Measurements from ENCODE around the gene TBC1D8.
A peak's percentile ranks its signal among the peaks of the same experiment; 100 is the strongest.

Gene TBC1D8

GRCh38 chr2:101032084-101032776 lies 119.0 kb downstream of the TBC1D8 start:
- no peaks in the 10 kb centered on the region for H3K36me3 Mint-ChIP-seq (ENCODE audit: insufficient read depth)
- H3K4me1 Mint-ChIP-seq: no peaks in the 10 kb centered on the region
- H3K27me3 Mint-ChIP-seq: peaks cover 40% of the 10 kb centered on the region
- no peak for DNase-seq (ENCODE audit: low spot score in 2 of 2)
- H3K9me3 Mint-ChIP-seq: no peaks in the 10 kb centered on the region
- H3K4me3 Mint-ChIP-seq: no peak overlapping the region
- ATAC-seq (replicated peaks; ENCODE audit: extremely low read depth, poor library complexity, severe bottlenecking): no peak
- no peak overlapping the region for H3K27ac Mint-ChIP-seq (ENCODE audit: low read depth)

GRCh38 chr2:101030866-101031554 lies 120.2 kb downstream of the TBC1D8 start:
- no peak overlapping the region for H3K27ac Mint-ChIP-seq (ENCODE audit: low read depth)
- peak; percentile 36 for ATAC-seq (replicated peaks; ENCODE audit: extremely low read depth, poor library complexity, severe bottlenecking)
- H3K9me3 Mint-ChIP-seq: no peaks in the 10 kb centered on the region

GRCh38 chr2:101027852-101028251 lies 123.3 kb downstream of the TBC1D8 start:
- ATAC-seq (replicated peaks; ENCODE audit: extremely low read depth, poor library complexity, severe bottlenecking): no peak
- no peak overlapping the region for H3K27ac Mint-ChIP-seq (ENCODE audit: low read depth)

More at GRCh38 chr2:101030866-101031554, 120.2 kb downstream of the TBC1D8 start:
- DNase-seq (ENCODE audit: low spot score in 2 of 2): no peak
- Mint-ChIP-seq H3K36me3 (ENCODE audit: insufficient read depth) (no peaks in the 10 kb centered on the region), H3K4me1 (no peaks in the 10 kb centered on the region), H3K27me3 (peaks cover 38% of the 10 kb centered on the region), H3K4me3 (no peak overlapping the region)

GRCh38 chr2:101026923-101027469 lies 124.2 kb downstream of the TBC1D8 start:
- H3K36me3 Mint-ChIP-seq (ENCODE audit: insufficient read depth): peaks cover 2% of the 10 kb centered on the region
- H3K4me1 Mint-ChIP-seq: no peaks in the 10 kb centered on the region
- H3K9me3 Mint-ChIP-seq: no peaks in the 10 kb centered on the region
- H3K27me3 Mint-ChIP-seq: peaks cover 4% of the 10 kb centered on the region
- DNase-seq (ENCODE audit: low spot score in 2 of 2): no peak
- H3K4me3 Mint-ChIP-seq: no peak overlapping the region
- no peak overlapping the region for H3K27ac Mint-ChIP-seq (ENCODE audit: low read depth)
- no peak for ATAC-seq (replicated peaks; ENCODE audit: extremely low read depth, poor library complexity, severe bottlenecking)

More at GRCh38 chr2:101027852-101028251, 123.3 kb downstream of the TBC1D8 start:
- Mint-ChIP-seq H3K4me1 (no peaks in the 10 kb centered on the region), H3K9me3 (no peaks in the 10 kb centered on the region), H3K27me3 (peaks cover 12% of the 10 kb centered on the region), H3K36me3 (ENCODE audit: insufficient read depth) (peaks cover 2% of the 10 kb centered on the region), H3K4me3 (no peak overlapping the region)
- no peak for DNase-seq (ENCODE audit: low spot score in 2 of 2)

GRCh38 chr2:101026253-101026701 lies 124.9 kb downstream of the TBC1D8 start:
- no peak overlapping the region for H3K27ac Mint-ChIP-seq (ENCODE audit: low read depth)
- peaks cover 2% of the 10 kb centered on the region for H3K36me3 Mint-ChIP-seq (ENCODE audit: insufficient read depth)
- no peaks in the 10 kb centered on the region for H3K4me1 Mint-ChIP-seq
- DNase-seq (ENCODE audit: low spot score in 2 of 2): no peak
- H3K9me3 Mint-ChIP-seq: no peaks in the 10 kb centered on the region
- no peak overlapping the region for H3K4me3 Mint-ChIP-seq
- ATAC-seq (replicated peaks; ENCODE audit: extremely low read depth, poor library complexity, severe bottlenecking): no peak
- no peaks in the 10 kb centered on the region for H3K27me3 Mint-ChIP-seq

- no peak overlapping the region for H3K27ac Mint-ChIP-seq (ENCODE audit: low read depth)
- H3K36me3 Mint-ChIP-seq (ENCODE audit: insufficient read depth): peaks cover 4% of the 10 kb centered on the region
- no peaks in the 10 kb centered on the region for H3K4me1 Mint-ChIP-seq
- no peaks in the 10 kb centered on the region for H3K9me3 Mint-ChIP-seq
- no peak for DNase-seq (ENCODE audit: low spot score in 2 of 2)
- no peak overlapping the region for H3K4me3 Mint-ChIP-seq
- no peak for ATAC-seq (replicated peaks; ENCODE audit: extremely low read depth, poor library complexity, severe bottlenecking)
- H3K27me3 Mint-ChIP-seq: no peaks in the 10 kb centered on the region
Observed at GRCh38 chr2:101025561-101025960, 125.6 kb downstream of the TBC1D8 start.

GRCh38 chr2:101023327-101024107 lies 127.7 kb downstream of the TBC1D8 start:
- Mint-ChIP-seq H3K4me3 (no peak overlapping the region), H3K9me3 (no peaks in the 10 kb centered on the region), H3K27me3 (no peaks in the 10 kb centered on the region), H3K4me1 (no peaks in the 10 kb centered on the region), H3K36me3 (ENCODE audit: insufficient read depth) (peaks cover 4% of the 10 kb centered on the region), H3K27ac (ENCODE audit: low read depth) (no peak overlapping the region)
- DNase-seq (ENCODE audit: low spot score in 2 of 2) (no peak), ATAC-seq (replicated peaks; ENCODE audit: extremely low read depth, poor library complexity, severe bottlenecking) (no peak)

GRCh38 chr2:101022221-101022620 lies 129.0 kb downstream of the TBC1D8 start:
- ATAC-seq (replicated peaks; ENCODE audit: extremely low read depth, poor library complexity, severe bottlenecking) (no peak), DNase-seq (ENCODE audit: low spot score in 2 of 2) (no peak)
- Mint-ChIP-seq H3K4me1 (no peaks in the 10 kb centered on the region), H3K27ac (ENCODE audit: low read depth) (no peak overlapping the region), H3K27me3 (no peaks in the 10 kb centered on the region), H3K4me3 (no peak overlapping the region), H3K9me3 (no peaks in the 10 kb centered on the region), H3K36me3 (ENCODE audit: insufficient read depth) (peaks cover 4% of the 10 kb centered on the region)

- no peak for ATAC-seq (replicated peaks; ENCODE audit: extremely low read depth, poor library complexity, severe bottlenecking)
Observed at GRCh38 chr2:101018934-101019333, 132.2 kb downstream of the TBC1D8 start.

GRCh38 chr2:101017371-101017770 lies 133.8 kb downstream of the TBC1D8 start:
- no peak for ATAC-seq (replicated peaks; ENCODE audit: extremely low read depth, poor library complexity, severe bottlenecking)
- DNase-seq (ENCODE audit: low spot score in 2 of 2): no peak
- Mint-ChIP-seq H3K4me1 (peaks cover 6% of the 10 kb centered on the region), H3K4me3 (no peak overlapping the region), H3K36me3 (ENCODE audit: insufficient read depth) (peaks cover 14% of the 10 kb centered on the region), H3K27me3 (no peaks in the 10 kb centered on the region), H3K9me3 (no peaks in the 10 kb centered on the region), H3K27ac (ENCODE audit: low read depth) (no peak overlapping the region)

More at GRCh38 chr2:101018934-101019333, 132.2 kb downstream of the TBC1D8 start:
- Mint-ChIP-seq H3K4me3 (no peak overlapping the region), H3K4me1 (no peaks in the 10 kb centered on the region), H3K27me3 (no peaks in the 10 kb centered on the region), H3K36me3 (ENCODE audit: insufficient read depth) (peaks cover 9% of the 10 kb centered on the region), H3K9me3 (no peaks in the 10 kb centered on the region), H3K27ac (ENCODE audit: low read depth) (no peak overlapping the region)
- DNase-seq (ENCODE audit: low spot score in 2 of 2): no peak

GRCh38 chr2:101014264-101014857 lies 136.8 kb downstream of the TBC1D8 start:
- Mint-ChIP-seq H3K27ac (ENCODE audit: low read depth) (no peak overlapping the region), H3K4me3 (no peak overlapping the region), H3K36me3 (ENCODE audit: insufficient read depth) (peaks cover 26% of the 10 kb centered on the region), H3K9me3 (no peaks in the 10 kb centered on the region), H3K27me3 (no peaks in the 10 kb centered on the region), H3K4me1 (peaks cover 18% of the 10 kb centered on the region)
- no peak for ATAC-seq (replicated peaks; ENCODE audit: extremely low read depth, poor library complexity, severe bottlenecking)
- no peak for DNase-seq (ENCODE audit: low spot score in 2 of 2)

- ATAC-seq (replicated peaks; ENCODE audit: extremely low read depth, poor library complexity, severe bottlenecking) (no peak), DNase-seq (ENCODE audit: low spot score in 2 of 2) (no peak)
- Mint-ChIP-seq H3K27ac (ENCODE audit: low read depth) (no peak overlapping the region), H3K36me3 (ENCODE audit: insufficient read depth) (peaks cover 40% of the 10 kb centered on the region), H3K9me3 (no peaks in the 10 kb centered on the region), H3K4me3 (no peak overlapping the region), H3K27me3 (no peaks in the 10 kb centered on the region), H3K4me1 (peaks cover 26% of the 10 kb centered on the region)
Observed at GRCh38 chr2:101012706-101013181, 138.4 kb downstream of the TBC1D8 start.

Data from central memory CD8-positive, alpha-beta T cell (primary cell).